ENCODE results near the gene ZNF445. TPM values are rescaled to one million over a fixed set of nuclear protein-coding genes. Genes with fewer than 3 reads are reported as not detected.
A peak's percentile ranks its signal among the peaks of the same experiment; 100 is the strongest.

ZNF445 gene
- 68.7 and 76.5 TPM in 2 replicates for total RNA-seq (2011; cell fraction: chromatin; rRNA removed; ENCODE audit: low replicate concordance)
- total RNA-seq (2011; cell fraction: nucleolus; rRNA removed), result 40.7 and 42.0 TPM in 2 replicates
- 53.5 and 72.7 TPM in 2 replicates for total RNA-seq (2011; cell fraction: nucleoplasm; rRNA removed)
- total RNA-seq (2014; rRNA removed) (5.8 and 7.9 TPM in 2 replicates), total RNA-seq (2014; rRNA removed; fragmentation: Illumina TruSeq; extraction: Trizol) (13.9 and 14.3 TPM in 2 replicates), total RNA-seq (2015; rRNA removed; fragmentation: Illumina TruSeq; extraction: Trizol) (14.0 and 15.0 TPM in 2 replicates), total RNA-seq (2021) (24.2 and 26.9 TPM in 2 replicates), polyA plus RNA-seq (2011; rRNA removed) (10.6 and 11.8 TPM in 2 replicates), polyA plus RNA-seq (2014; fragmentation: Illumina TruSeq; extraction: Trizol) (9.5 and 9.9 TPM in 2 replicates), polyA plus RNA-seq (2014; fragmentation: Nextera tagmentation; extraction: Ambion mirVana) (1 to 10 TPM; 1.2 to 1.8 TPM), polyA plus RNA-seq (2014; rRNA removed) (12.4 and 13.1 TPM in 2 replicates), polyA minus RNA-seq (2011; rRNA and poly(A)+ RNA removed) (22.8 and 24.7 TPM in 2 replicates), Bru-seq, nascent RNA (percentile 89 among the genes with signal in this experiment), BruChase-seq, experiment 1, labeled RNA remaining after a 2-hour chase (percentile 87 among the genes with signal in this experiment), BruChase-seq, experiment 2, labeled RNA remaining after a 6-hour chase (percentile 85 among the genes with signal in this experiment)
- polyA plus RNA-seq (2011; cell fraction: cytosol; rRNA removed), result 4.0 and 6.6 TPM in 2 replicates
- polyA plus RNA-seq (2011; cell fraction: nucleus; rRNA removed), result 22.0 and 24.1 TPM in 2 replicates
- polyA plus RNA-seq (2012), result 6.6 and 7.6 TPM in 2 replicates
- polyA minus RNA-seq (2011; cell fraction: cytosol; rRNA and poly(A)+ RNA removed), result 8.6 and 11.1 TPM in 2 replicates
- polyA minus RNA-seq (2011; cell fraction: nucleus; rRNA and poly(A)+ RNA removed), result 14.1 and 22.8 TPM in 2 replicates
- long read RNA-seq, experiment 1, full-length matches to known transcripts, result 2 of 24 reads
- long read RNA-seq, experiment 1, partial matches to known transcripts, result 1 of 24 reads
- long read RNA-seq, experiment 1, other reads (novel, unspliced or antisense), result 21 of 24 reads
- long read RNA-seq, experiment 2, partial matches to known transcripts, result 0 of 10 reads
- long read RNA-seq, experiment 2, other reads (novel, unspliced or antisense), result 10 of 10 reads
- long read RNA-seq, experiment 3, partial matches to known transcripts, result 1 of 2 reads
- long read RNA-seq, experiment 3, other reads (novel, unspliced or antisense), result 1 of 2 reads

DNA sequence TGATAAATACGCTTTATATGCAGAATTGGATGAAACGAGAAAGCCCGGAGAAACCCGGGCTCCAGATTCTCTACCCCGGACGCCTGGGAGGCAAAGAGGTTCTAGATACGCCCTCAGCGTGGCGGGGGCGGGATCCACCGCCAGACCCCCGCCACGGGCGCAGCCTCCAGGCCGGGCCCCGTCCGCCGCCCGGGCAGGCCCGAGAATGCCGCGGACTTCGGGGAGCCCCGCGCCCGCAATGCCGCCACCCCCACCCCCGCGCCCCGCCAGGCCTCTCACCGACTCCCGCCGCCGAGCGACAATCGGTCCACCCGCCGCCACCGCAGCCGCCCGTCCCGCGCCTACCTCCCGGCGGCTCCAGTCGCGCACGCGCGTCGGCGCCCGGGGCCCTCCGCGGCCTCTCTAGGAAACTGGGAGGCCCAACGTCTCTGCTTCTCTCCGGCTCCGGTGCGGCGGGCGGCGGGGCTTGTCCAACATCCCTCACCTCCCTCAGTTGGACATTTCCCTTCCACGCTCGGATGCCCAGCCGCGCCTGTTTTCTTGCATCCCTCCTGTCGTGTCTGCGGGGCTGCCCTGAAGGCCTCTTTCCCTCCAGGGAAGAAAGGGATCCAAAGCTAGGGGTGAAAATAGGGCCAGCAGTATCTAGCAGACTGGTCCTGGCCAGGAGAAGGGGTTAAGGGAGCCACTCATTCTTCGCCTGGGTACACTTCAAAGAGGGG, at the start of gene ZNF445:
ZNF445 (minus strand) TSS at position 359 of the 719 bp plus-strand sequence. CDS start 22,121 bp downstream, outside the sequence.
- WGBS (ENCODE audit: insufficient coverage, low coverage, missing lambda C conversion rate), result under 1% methylated on average over 54 of the region's 69 CpGs
- Histone ChIP-seq H3K9ac (ENCODE audit: insufficient read depth in 1 of 2, low read depth in 2 of 2, low read length in 2 of 2) (peak within 1 kb of the TSS; percentile 75 to 82), H3K9me1 (ENCODE audit: control insufficient read depth, insufficient read depth, low read length) (no peaks in the 10 kb centered on the region), H3K4me3 (peak within 1 kb of the TSS; percentile 82), H3K27ac (ENCODE audit: extremely low read depth, low read depth, low read length) (peak within 1 kb of the TSS; percentile 72), H3K27me3 (ENCODE audit: control insufficient read depth in 2 of 2, insufficient read depth in 2 of 2, low read length in 2 of 2) (no peaks in the 10 kb centered on the region), H3K9me3 (replicated peaks; ENCODE audit: control insufficient read depth, insufficient read depth, low read depth, low read length) (no peaks in the 10 kb centered on the region), H3K4me1 (replicated peaks in 1 of 2; ENCODE audit: control insufficient read depth in 2 of 2, insufficient read depth in 2 of 2, low read length in 2 of 2) (peaks cover 12 to 24% of the 10 kb centered on the region in 2 experiments; a peak in 4 of 5 replicates), H3K79me2 (ENCODE audit: control insufficient read depth, insufficient read depth, low read length) (peaks cover 50% of the 10 kb centered on the region), H3K4me2 (ENCODE audit: insufficient read depth, low read length) (peak within 1 kb of the TSS; percentile 95), H4K20me1 (replicated peaks; ENCODE audit: control insufficient read depth, insufficient read depth, low read length) (0 out of 2 replicates have a peak, but pooled peaks cover 3% of the 10 kb centered on the region), H3K36me3 (ENCODE audit: control insufficient read depth, insufficient read depth, low read length) (peaks cover 7% of the 10 kb centered on the region; the same call in 2 of the 3 replicates), H2AFZ (ENCODE audit: low read depth, low read length) (peak within 1 kb of the TSS; percentile 99)
- FAIRE-seq (peak; percentile 64), DNase-seq (ENCODE audit: extremely low read depth in 1 of 4, low spot score in 3 of 4) (peak; percentile 91 to 96 (median 95)), ATAC-seq (peak; percentile 94)
- intact Hi-C loops (cut with micrococcal nuclease), result loop anchor here (2.0 kb wide), 1 partner anchor 37 kb away; no protein-coding TSS in a partner anchor
- POLR2A ChIA-PET, result interaction anchor here (0.7 to 1.4 kb wide), 5 partner anchors 14 to 47 kb away, joined by 3 to 4 read pairs (median 4); no protein-coding TSS in a partner anchor
- in situ Hi-C loops (cut with MboI), result no loop called here
- BruUV-seq (replicated peaks), result TSS peak; percentile 61
- CTCF ChIA-PET (ENCODE audit: low intra/inter-chr PET ratio), result interaction anchor here (0.6 kb wide), 1 partner anchor 1420 kb away, joined by 3 read pairs; no protein-coding TSS in a partner anchor
- TF ChIP-seq LARP7 (IDR thresholded peaks at IDR 0.05), result no peak
- no peak for TF ChIP-seq OTX1 (CRISPR knock-in tag; IDR thresholded peaks at IDR 0.05)
- no peak for TF ChIP-seq HMG20B (CRISPR knock-in tag; IDR thresholded peaks at IDR 0.05)
- TF ChIP-seq ZNF175 (CRISPR knock-in tag; IDR thresholded peaks at IDR 0.05; ENCODE audit: low read depth), result 0 out of 2 replicates have a peak, but pooled peaks have one; percentile 42
- no peak for TF ChIP-seq HIVEP1 (CRISPR knock-in tag; IDR thresholded peaks at IDR 0.05)
- TF ChIP-seq, protein P1, sequence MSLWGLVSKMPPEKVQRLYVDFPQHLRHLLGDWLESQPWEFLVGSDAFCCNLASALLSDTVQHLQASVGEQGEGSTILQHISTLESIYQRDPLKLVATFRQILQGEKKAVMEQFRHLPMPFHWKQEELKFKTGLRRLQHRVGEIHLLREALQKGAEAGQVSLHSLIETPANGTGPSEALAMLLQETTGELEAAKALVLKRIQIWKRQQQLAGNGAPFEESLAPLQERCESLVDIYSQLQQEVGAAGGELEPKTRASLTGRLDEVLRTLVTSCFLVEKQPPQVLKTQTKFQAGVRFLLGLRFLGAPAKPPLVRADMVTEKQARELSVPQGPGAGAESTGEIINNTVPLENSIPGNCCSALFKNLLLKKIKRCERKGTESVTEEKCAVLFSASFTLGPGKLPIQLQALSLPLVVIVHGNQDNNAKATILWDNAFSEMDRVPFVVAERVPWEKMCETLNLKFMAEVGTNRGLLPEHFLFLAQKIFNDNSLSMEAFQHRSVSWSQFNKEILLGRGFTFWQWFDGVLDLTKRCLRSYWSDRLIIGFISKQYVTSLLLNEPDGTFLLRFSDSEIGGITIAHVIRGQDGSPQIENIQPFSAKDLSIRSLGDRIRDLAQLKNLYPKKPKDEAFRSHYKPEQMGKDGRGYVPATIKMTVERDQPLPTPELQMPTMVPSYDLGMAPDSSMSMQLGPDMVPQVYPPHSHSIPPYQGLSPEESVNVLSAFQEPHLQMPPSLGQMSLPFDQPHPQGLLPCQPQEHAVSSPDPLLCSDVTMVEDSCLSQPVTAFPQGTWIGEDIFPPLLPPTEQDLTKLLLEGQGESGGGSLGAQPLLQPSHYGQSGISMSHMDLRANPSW (CRISPR knock-in tag; IDR thresholded peaks at IDR 0.05), result peak; percentile 92; the same call in 1 of the 2 replicates
- no peak for TF ChIP-seq SMC3 (conservative IDR thresholded peaks at IDR 0.05; ENCODE audit: insufficient read depth, low read depth, low read length)
- no peak for TF ChIP-seq SETDB1 (IDR thresholded peaks at IDR 0.05; ENCODE audit: low read length)
- peak; percentile 12 to 51; a peak in 1 of 4 replicates for TF ChIP-seq MAZ (CRISPR knock-in tag; conservative IDR thresholded peaks at IDR 0.05 in 1 of 2, IDR thresholded peaks at IDR 0.05 in 1 of 2)
- peak; percentile 93 for TF ChIP-seq SP2 (IDR thresholded peaks at IDR 0.05; ENCODE audit: extremely low read depth, low read depth, low read length, poor library complexity, severe bottlenecking)
- peak; percentile 41 for TF ChIP-seq POLR2B (IDR thresholded peaks at IDR 0.05; ENCODE audit: low read depth, partially characterized antibody)
- no peak for TF ChIP-seq CBX8 (IDR thresholded peaks at IDR 0.05; ENCODE audit: borderline replicate concordance, extremely low read depth, low read depth, low read length, poor library complexity, severe bottlenecking)
- peak; percentile 24 to 53; a peak in 1 of 4 replicates for TF ChIP-seq NONO (IDR thresholded peaks at IDR 0.05; ENCODE audit: low read depth in 2 of 2, low read length in 1 of 2)

Data from K562 (cell line).